OCI-LY3 (cell line): ENCODE data around the gene CYP24A1.

Experiments
- EZH2phosphoT487 ChIP-seq: fragments of 200-600 bp; shearing (Covaris generic); IDR thresholded peaks from 2 replicates; pipeline ENCODE4 v1.6.1; 2018; ENCODE audit warnings: antibody characterized with exemption, mixed run types, low read depth
- TF ChIP-seq, protein P1 (sequence below): fragments of 200-600, 300-600 bp; sonication (generic); IDR thresholded peaks from 2 replicates; pipeline ENCODE4 v1.5.1; 2014; ENCODE audit warnings: antibody characterized with exemption, low read length, low read depth

GRCh38 chr20:54200487-54201267, 26.9 kb upstream of the CYP24A1 start:
- TF ChIP-seq EZH2phosphoT487 = no peak
- TF ChIP-seq, protein P1, sequence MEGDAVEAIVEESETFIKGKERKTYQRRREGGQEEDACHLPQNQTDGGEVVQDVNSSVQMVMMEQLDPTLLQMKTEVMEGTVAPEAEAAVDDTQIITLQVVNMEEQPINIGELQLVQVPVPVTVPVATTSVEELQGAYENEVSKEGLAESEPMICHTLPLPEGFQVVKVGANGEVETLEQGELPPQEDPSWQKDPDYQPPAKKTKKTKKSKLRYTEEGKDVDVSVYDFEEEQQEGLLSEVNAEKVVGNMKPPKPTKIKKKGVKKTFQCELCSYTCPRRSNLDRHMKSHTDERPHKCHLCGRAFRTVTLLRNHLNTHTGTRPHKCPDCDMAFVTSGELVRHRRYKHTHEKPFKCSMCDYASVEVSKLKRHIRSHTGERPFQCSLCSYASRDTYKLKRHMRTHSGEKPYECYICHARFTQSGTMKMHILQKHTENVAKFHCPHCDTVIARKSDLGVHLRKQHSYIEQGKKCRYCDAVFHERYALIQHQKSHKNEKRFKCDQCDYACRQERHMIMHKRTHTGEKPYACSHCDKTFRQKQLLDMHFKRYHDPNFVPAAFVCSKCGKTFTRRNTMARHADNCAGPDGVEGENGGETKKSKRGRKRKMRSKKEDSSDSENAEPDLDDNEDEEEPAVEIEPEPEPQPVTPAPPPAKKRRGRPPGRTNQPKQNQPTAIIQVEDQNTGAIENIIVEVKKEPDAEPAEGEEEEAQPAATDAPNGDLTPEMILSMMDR = no peak
